HCT116 (cell line): ENCODE results near the gene ARFGAP1. TPM values are rescaled to one million over a fixed set of nuclear protein-coding genes. Genes with fewer than 3 reads are reported as not detected.

ENCODE experiments used
- ATAC-seq: fragments of 200-7000 bp; cut with Tn5 transposase; 2 replicates; pipeline ENCODE4 v1.9.1; 2020; ENCODE audit warnings: mild to moderate bottlenecking, moderate library complexity
- BruUV-seq: library from RNA; stranded (reverse); fragments of 400-500 nt; replicated peaks from 2 replicates; lab custom pipeline; 2021; lab: Mats Ljungman, UMichigan
- CTCF ChIA-PET: fragments of 300-600 bp; sonication (Branson Sonifier 250); formaldehyde crosslinking; loops from one replicate; lab custom pipeline; 2021; ENCODE audit warnings: antibody characterized with exemption; lab: Charles Lee
- POLR2A ChIA-PET: fragments of 300-600, 350-600 bp; sonication (Branson Sonifier 250); formaldehyde crosslinking; loops from one replicate; lab custom pipeline; 2021; ENCODE audit warnings: antibody characterized with exemption; lab: Charles Lee
- RAD21 ChIA-PET, 2 experiments: fragments of 300-600 bp; sonication (Branson Sonifier 250); formaldehyde crosslinking; loops; one replicate each; lab custom pipeline; 2023; ENCODE audit warnings: low total read pairs in 2 of 2; ENCODE audit not compliant: uncharacterized antibody in 2 of 2, unreplicated experiment in 2 of 2, low non-redundant PET in 1 of 2; lab: Charles Lee
- DNase-seq: peaks from one replicate; pipeline ENCODE4 v3.0.0-alpha.2; 2010; ENCODE audit warnings: low read depth, low spot score
- H2AFZ ChIP-seq: fragments of 200-600 bp; shearing (Covaris generic), sonication (generic); 2 replicates; pipeline ENCODE4 v1.6.1; 2017; ENCODE audit warnings: low read depth, mixed run types, mixed read lengths, antibody characterized with exemption, low read length; ENCODE audit not compliant: poor library complexity, severe bottlenecking
- H3K27ac ChIP-seq: 2 replicates; pipeline ENCODE4 v1.5.1; 2012; ENCODE audit warnings: low read depth, low read length
- H3K27me3 ChIP-seq: fragments of 200-600 bp; sonication (generic); 2 replicates; pipeline ENCODE4 v1.6.1; 2016; ENCODE audit warnings: mixed run types, low read length, mixed read lengths; ENCODE audit not compliant: insufficient read depth
- H3K36me3 ChIP-seq, 2 experiments: fragments of 200-500 bp in 1 of 2; fragments of 200-600 bp in 1 of 2; sonication (Bioruptor generic) in 1 of 2; sonication (generic) in 1 of 2; 2 replicates each; pipeline versions ENCODE4 v1.5.1 to v1.6.1; 2014 to 2016; ENCODE audit warnings: low read length in 2 of 2, inconsistent platforms in 1 of 2, mixed read lengths in 1 of 2, mixed run types in 1 of 2; ENCODE audit not compliant: insufficient read depth in 2 of 2, control insufficient read depth in 1 of 2
- H3K4me1 ChIP-seq, 2 experiments: fragments of 200-600 bp in 1 of 2; sonication (generic) in 1 of 2; 2 replicates each; pipeline versions ENCODE4 v1.5.1 to v1.6.1; 2012 to 2017; ENCODE audit warnings: low read length in 2 of 2, inconsistent platforms in 1 of 2, mild to moderate bottlenecking in 1 of 2, mixed read lengths in 1 of 2, mixed run types in 1 of 2, moderate library complexity in 1 of 2; ENCODE audit not compliant: insufficient read depth in 2 of 2, control insufficient read depth in 1 of 2
- H3K4me2 ChIP-seq: fragments of 200-600 bp; sonication (generic); 2 replicates; pipeline ENCODE4 v1.6.1; 2017; ENCODE audit warnings: mixed run types, low read length, mixed read lengths
- H3K4me3 ChIP-seq, 2 experiments: fragments of 200-600 bp in 1 of 2; sonication (generic) in 1 of 2; replicated peaks in 1 of 2; 2 replicates each; pipeline ENCODE4 v1.5.1; 2011 to 2016; ENCODE audit warnings: low read length in 2 of 2, control low read depth in 1 of 2, low read depth in 1 of 2, mild to moderate bottlenecking in 1 of 2, mixed read lengths in 1 of 2, mixed run types in 1 of 2
- H3K79me2 ChIP-seq: fragments of 200-600 bp; sonication (generic); 2 replicates; pipeline ENCODE4 v1.6.1; 2017; ENCODE audit warnings: mild to moderate bottlenecking, mixed run types, low read length, moderate library complexity, mixed read lengths; ENCODE audit not compliant: insufficient read depth
- H3K9ac ChIP-seq: fragments of 200-600 bp; sonication (generic); 2 replicates; pipeline ENCODE4 v1.6.1; 2016; ENCODE audit warnings: low read length, mixed read lengths
- H3K9me2 ChIP-seq: fragments of 200-600 bp; sonication (generic), shearing (Covaris generic); 2 replicates; pipeline ENCODE4 v1.6.1; 2017; ENCODE audit warnings: mixed run types, mild to moderate bottlenecking, moderate library complexity; ENCODE audit not compliant: insufficient read depth
- H3K9me3 ChIP-seq, 2 experiments: fragments of 200-500 bp in 1 of 2; fragments of 200-600 bp in 1 of 2; sonication (Bioruptor generic) in 1 of 2; sonication (generic) in 1 of 2; 2 replicates each; pipeline ENCODE4 v1.6.1; 2014 to 2017; ENCODE audit warnings: low read length in 2 of 2, mixed read lengths in 2 of 2, inconsistent platforms in 1 of 2, low read depth in 1 of 2, mild to moderate bottlenecking in 1 of 2, mixed run types in 1 of 2, moderate library complexity in 1 of 2; ENCODE audit not compliant: control insufficient read depth in 1 of 2, insufficient read depth in 1 of 2
- H4K20me1 ChIP-seq: fragments of 200-600 bp; sonication (generic), shearing (Covaris generic); 2 replicates; pipeline ENCODE4 v1.6.1; 2017; ENCODE audit warnings: mixed run types, mild to moderate bottlenecking, moderate library complexity; ENCODE audit not compliant: insufficient read depth
- EGR1 ChIP-seq: IDR thresholded peaks from 2 replicates; pipeline ENCODE4 v1.6.1; 2012; ENCODE audit warnings: low read depth
- EZH2 ChIP-seq: fragments of 200-600 bp; sonication (generic); IDR thresholded peaks from 2 replicates; pipeline ENCODE4 v1.6.1; 2017; ENCODE audit warnings: antibody characterized with exemption, mixed run types
- FOSL1 ChIP-seq: IDR thresholded peaks from 2 replicates; pipeline ENCODE4 v1.6.1; 2012; ENCODE audit warnings: low read depth
- POLR2AphosphoS5 ChIP-seq: IDR thresholded peaks from 2 replicates; pipeline ENCODE4 v1.6.1; 2011; ENCODE audit warnings: mild to moderate bottlenecking, low read depth, low read length, moderate library complexity
- RAD21 ChIP-seq: IDR thresholded peaks from 2 replicates; pipeline ENCODE4 v1.6.1; 2012; ENCODE audit warnings: low read depth, mild to moderate bottlenecking
- YY1 ChIP-seq: IDR thresholded peaks from 2 replicates; pipeline ENCODE4 v1.6.1; 2011; ENCODE audit warnings: low read length, low read depth, moderate library complexity, mild to moderate bottlenecking; ENCODE audit not compliant: insufficient replicate concordance; ENCODE audit errors: extremely low read depth
- ZFX ChIP-seq: fragments of 450-650 bp; IDR thresholded peaks from 2 replicates; pipeline ENCODE4 v1.6.1; 2017
- intact Hi-C: fragments of 100-400 bp; cut with micrococcal nuclease; formaldehyde crosslinking; loops from 2 replicates; pipeline ENCODE4 v1.10.0; 2022
- total RNA-seq: library from RNA; stranded (reverse); gene quantifications from one replicate; pipeline ENCODE4 v1.2.1, GENCODE V29; 2021; ENCODE audit not compliant: unreplicated experiment
- TF ChIP-seq, protein P1 (sequence below): IDR thresholded peaks from 2 replicates; pipeline ENCODE4 v1.6.1; 2012

Gene ARFGAP1
- total RNA-seq, 1 experiment from 2014 or later, result 94.4 TPM

DNA sequence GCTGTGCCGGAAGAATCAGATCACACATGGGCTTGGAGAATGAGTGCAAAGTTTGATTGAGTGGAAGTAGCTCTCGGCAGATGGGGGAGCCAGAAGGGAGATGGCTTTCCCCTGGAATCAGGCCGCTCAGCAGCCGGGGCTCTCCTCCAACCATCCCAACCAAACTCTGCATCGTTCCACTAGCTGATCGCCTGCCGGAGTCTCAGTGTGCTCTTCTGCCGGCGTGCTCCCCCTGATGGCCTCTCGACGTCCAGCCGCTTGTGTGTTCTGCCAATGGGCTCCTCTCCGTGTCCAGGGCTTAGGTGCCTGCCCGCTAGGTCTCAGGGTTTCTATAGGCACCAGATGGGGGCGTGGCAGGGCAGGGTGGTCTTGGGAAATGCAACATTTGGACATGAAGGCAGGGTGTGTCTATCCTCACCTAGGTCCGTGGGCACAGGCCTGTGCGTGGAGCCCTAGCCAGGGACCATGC is 41.8 kb upstream of the ARFGAP1 start (continued):
- TF ChIP-seq FOSL1 (no peak), EGR1 (no peak), RAD21 (no peak), ZFX (no peak)

DNA sequence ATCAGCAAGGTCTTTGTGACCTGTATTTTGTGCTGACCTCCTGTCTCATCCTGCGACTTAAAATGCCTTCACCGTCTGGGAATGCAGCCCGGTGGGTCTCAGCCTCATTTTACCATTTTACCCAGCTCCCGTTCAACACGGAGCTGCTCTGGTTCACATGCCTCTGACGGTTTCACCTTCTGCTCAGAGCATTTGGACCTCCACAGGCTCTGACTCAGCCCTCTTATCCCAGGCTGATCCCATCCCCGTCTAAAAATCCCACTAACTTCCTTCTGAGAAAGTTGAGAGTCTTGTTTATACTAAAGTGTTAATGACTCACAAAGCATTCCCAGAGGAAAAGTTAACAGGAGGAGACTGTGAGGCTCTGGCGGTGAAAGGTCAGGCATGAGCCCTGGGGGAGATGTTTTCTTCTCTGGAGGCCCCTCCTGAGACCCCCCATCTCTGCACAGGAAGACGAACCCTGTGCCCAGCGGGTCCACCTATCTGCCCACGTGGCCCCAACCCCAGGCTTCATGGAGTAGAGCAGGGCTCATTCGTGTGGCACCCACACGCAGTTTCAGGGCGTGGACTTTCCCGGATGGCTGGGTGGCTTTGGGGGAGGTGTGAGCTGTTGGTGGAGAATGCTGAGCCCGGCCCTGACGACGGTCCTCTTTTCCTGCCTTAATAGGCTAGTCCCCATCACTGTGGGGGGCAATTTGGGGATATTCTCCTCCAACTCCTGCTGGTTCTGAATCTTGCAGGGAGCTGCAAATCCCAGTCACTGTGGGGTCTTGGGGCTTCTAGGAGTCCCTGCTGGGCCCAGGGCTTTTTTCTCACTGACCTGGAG is 40.2 kb upstream of the ARFGAP1 start:
- TF ChIP-seq YY1 (peak; percentile 18), EZH2 (no peak), FOSL1 (no peak; the same call in 1 of the 2 replicates), POLR2AphosphoS5 (peak; percentile 45; the same call in 1 of the 2 replicates)
- TF ChIP-seq, protein P1, sequence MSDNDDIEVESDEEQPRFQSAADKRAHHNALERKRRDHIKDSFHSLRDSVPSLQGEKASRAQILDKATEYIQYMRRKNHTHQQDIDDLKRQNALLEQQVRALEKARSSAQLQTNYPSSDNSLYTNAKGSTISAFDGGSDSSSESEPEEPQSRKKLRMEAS, result peak; percentile 56; the same call in 1 of the 2 replicates
- intact Hi-C loops, result loop anchor here (5.0 kb wide), 1 partner anchor 40 kb away; the partner anchor contains the start of gene ARFGAP1
- Histone ChIP-seq H3K9ac (peak overlapping the region; percentile 57), H3K4me2 (peak overlapping the region; percentile 80), H3K36me3 (no peaks in the 10 kb centered on the region), H3K27ac (peak overlapping the region; percentile 69), H3K9me2 (no peaks in the 10 kb centered on the region), H3K4me1 (peaks cover 38 to 62% of the 10 kb centered on the region in 2 experiments), H3K79me2 (no peaks in the 10 kb centered on the region), H4K20me1 (no peaks in the 10 kb centered on the region), H3K9me3 (no peaks in the 10 kb centered on the region), H3K4me3 (peak overlapping the region; percentile 1 to 42; a peak in 3 of 4 replicates), H3K27me3 (no peaks in the 10 kb centered on the region), H2AFZ (peak overlapping the region; percentile 77)
- no TSS peak for BruUV-seq
- peak; percentile 72 for DNase-seq
- ChIA-PET RAD21 (interaction anchor here in 1 of 2 experiments (2.0 kb wide), 1 partner anchor 9 kb away, joined by 5 read pairs; no protein-coding TSS in a partner anchor), POLR2A (interaction anchor here (2.2 kb wide), 1 partner anchor 9 kb away, joined by 11 read pairs; no protein-coding TSS in a partner anchor), CTCF (interaction anchor here (6.2 kb wide), 1 partner anchor 8 kb away, joined by 107 read pairs; no protein-coding TSS in a partner anchor)
- ATAC-seq, result peak; percentile 71
